Neural cell (in vitro differentiated cells): ENCODE data around the gene AKT3.

Source experiments
- EP300 ChIP-seq: fragments of 450-650 bp; conservative IDR thresholded peaks from 2 replicates; pipeline ENCODE4 v1.6.1; 2014; ENCODE audit warnings: antibody characterized with exemption, mild to moderate bottlenecking, moderate library complexity; ENCODE audit not compliant: poor library complexity, severe bottlenecking
- EZH2 ChIP-seq: fragments of 200-600, 300-800 bp; shearing (Covaris generic), sonication (generic); IDR thresholded peaks from 2 replicates; pipeline ENCODE4 v1.6.1; 2014; ENCODE audit warnings: antibody characterized with exemption, low read length, borderline replicate concordance, mild to moderate bottlenecking; ENCODE audit not compliant: insufficient read depth, poor library complexity, severe bottlenecking
- POLR2AphosphoS5 ChIP-seq: IDR thresholded peaks from 2 replicates; pipeline ENCODE4 v1.6.1; 2012
- SMC3 ChIP-seq: fragments of 450-650 bp; conservative IDR thresholded peaks from 2 replicates; pipeline ENCODE4 v1.6.1; 2014; ENCODE audit warnings: antibody characterized with exemption, mild to moderate bottlenecking, moderate library complexity; ENCODE audit not compliant: poor library complexity
- TF ChIP-seq, protein P1 (sequence below): fragments of 450-650 bp; IDR thresholded peaks from 2 replicates; pipeline ENCODE4 v1.5.1; 2014; ENCODE audit warnings: antibody characterized with exemption, mild to moderate bottlenecking, moderate library complexity; ENCODE audit not compliant: poor library complexity, severe bottlenecking
- TF ChIP-seq, protein P2 (sequence below): IDR thresholded peaks from 2 replicates; pipeline ENCODE4 v1.6.1; 2012; ENCODE audit warnings: borderline replicate concordance

DNA sequence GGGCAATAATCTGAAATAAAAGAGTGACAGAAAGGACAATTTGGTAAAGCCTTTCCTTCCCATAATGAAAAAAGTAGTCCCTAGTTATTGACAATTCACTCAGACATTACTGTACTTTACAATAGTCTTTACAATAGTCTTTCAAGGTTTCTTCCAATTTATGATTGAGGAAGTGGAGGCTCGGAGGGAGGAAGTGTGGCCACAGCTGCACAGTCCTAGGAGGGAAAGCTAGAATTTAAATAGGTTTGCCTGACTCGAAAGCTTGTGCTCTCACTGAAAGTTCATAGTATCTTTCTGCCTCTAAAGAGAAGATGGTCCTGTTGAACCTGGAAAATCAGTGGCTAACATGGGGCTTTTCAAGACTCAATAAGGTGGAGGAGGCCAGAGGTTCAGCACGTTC, 391.0 kb downstream of the AKT3 start:
- TF ChIP-seq, protein P1, sequence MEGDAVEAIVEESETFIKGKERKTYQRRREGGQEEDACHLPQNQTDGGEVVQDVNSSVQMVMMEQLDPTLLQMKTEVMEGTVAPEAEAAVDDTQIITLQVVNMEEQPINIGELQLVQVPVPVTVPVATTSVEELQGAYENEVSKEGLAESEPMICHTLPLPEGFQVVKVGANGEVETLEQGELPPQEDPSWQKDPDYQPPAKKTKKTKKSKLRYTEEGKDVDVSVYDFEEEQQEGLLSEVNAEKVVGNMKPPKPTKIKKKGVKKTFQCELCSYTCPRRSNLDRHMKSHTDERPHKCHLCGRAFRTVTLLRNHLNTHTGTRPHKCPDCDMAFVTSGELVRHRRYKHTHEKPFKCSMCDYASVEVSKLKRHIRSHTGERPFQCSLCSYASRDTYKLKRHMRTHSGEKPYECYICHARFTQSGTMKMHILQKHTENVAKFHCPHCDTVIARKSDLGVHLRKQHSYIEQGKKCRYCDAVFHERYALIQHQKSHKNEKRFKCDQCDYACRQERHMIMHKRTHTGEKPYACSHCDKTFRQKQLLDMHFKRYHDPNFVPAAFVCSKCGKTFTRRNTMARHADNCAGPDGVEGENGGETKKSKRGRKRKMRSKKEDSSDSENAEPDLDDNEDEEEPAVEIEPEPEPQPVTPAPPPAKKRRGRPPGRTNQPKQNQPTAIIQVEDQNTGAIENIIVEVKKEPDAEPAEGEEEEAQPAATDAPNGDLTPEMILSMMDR: no peak
- TF ChIP-seq POLR2AphosphoS5 (no peak), SMC3 (no peak), EZH2 (no peak), EP300 (no peak)
- TF ChIP-seq, protein P2, sequence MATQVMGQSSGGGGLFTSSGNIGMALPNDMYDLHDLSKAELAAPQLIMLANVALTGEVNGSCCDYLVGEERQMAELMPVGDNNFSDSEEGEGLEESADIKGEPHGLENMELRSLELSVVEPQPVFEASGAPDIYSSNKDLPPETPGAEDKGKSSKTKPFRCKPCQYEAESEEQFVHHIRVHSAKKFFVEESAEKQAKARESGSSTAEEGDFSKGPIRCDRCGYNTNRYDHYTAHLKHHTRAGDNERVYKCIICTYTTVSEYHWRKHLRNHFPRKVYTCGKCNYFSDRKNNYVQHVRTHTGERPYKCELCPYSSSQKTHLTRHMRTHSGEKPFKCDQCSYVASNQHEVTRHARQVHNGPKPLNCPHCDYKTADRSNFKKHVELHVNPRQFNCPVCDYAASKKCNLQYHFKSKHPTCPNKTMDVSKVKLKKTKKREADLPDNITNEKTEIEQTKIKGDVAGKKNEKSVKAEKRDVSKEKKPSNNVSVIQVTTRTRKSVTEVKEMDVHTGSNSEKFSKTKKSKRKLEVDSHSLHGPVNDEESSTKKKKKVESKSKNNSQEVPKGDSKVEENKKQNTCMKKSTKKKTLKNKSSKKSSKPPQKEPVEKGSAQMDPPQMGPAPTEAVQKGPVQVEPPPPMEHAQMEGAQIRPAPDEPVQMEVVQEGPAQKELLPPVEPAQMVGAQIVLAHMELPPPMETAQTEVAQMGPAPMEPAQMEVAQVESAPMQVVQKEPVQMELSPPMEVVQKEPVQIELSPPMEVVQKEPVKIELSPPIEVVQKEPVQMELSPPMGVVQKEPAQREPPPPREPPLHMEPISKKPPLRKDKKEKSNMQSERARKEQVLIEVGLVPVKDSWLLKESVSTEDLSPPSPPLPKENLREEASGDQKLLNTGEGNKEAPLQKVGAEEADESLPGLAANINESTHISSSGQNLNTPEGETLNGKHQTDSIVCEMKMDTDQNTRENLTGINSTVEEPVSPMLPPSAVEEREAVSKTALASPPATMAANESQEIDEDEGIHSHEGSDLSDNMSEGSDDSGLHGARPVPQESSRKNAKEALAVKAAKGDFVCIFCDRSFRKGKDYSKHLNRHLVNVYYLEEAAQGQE: no peak
